NCI-H345 treated with DMSO at 0.1 percent for 48 hours (cell line): ENCODE measurements around the gene UBAP1.
"Not testable (repeated sequence)": the region's sequence is repeated elsewhere in the genome, so short reads cannot be mapped to it uniquely, and the experiment has no call there.

ENCODE experiments used
- DNase-seq: peaks from one replicate; lab custom pipeline; 2025; ENCODE audit not compliant: unreplicated experiment; lab: John Stamatoyannopoulos, UW

The UBAP1 gene

GRCh38 chr9:34179213-34180136 is 632 bp downstream of the UBAP1 start:
- peak; percentile 19 for DNase-seq

DNA sequence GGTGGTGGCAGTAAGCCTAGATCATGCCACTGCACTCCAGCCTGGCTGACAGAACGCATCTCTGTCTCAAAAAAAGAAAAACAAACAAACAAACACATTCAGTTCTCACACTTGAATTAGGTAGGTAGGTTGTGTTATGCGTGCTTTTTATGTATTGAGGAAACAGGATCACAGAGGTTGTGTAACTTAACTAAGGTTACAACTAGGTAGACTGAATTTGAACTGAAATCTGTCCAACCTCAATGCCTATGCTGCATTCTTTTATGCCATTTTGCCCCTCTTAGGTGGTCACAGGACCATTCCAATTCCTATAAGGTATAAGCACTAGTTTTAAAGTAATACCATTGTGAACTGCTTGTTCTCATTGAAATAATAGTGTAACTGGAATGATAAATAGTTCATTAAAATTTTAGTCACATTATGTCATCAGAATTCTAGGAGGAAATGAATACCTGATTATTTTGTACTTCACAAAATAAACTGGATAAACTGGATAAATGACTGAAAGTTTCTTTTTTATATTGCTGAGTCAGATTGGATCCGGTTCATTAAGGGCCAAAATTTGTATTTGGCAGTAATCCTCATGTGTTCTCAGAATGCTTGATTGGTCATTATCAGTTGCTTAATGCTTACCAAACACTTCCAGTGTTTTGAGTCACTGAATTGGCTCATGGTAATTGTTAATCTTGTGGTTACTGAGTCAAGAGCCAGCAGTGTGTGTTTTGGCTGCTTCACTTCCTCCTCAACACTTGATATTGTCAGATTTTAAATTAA is 7.1 kb downstream of the UBAP1 start:
- DNase-seq, result no peak

- no peak for DNase-seq
Measured at GRCh38 chr9:34187891-34188240, 9.0 kb downstream of the UBAP1 start.

GRCh38 chr9:34190996-34191892 is 12.4 kb downstream of the UBAP1 start:
- DNase-seq, result peak; percentile 3

- DNase-seq, result no peak
Measured at GRCh38 chr9:34195143-34195542, 16.3 kb downstream of the UBAP1 start.

GRCh38 chr9:34197286-34197685 is 18.4 kb downstream of the UBAP1 start:
- not testable (repeated sequence) for DNase-seq

DNA sequence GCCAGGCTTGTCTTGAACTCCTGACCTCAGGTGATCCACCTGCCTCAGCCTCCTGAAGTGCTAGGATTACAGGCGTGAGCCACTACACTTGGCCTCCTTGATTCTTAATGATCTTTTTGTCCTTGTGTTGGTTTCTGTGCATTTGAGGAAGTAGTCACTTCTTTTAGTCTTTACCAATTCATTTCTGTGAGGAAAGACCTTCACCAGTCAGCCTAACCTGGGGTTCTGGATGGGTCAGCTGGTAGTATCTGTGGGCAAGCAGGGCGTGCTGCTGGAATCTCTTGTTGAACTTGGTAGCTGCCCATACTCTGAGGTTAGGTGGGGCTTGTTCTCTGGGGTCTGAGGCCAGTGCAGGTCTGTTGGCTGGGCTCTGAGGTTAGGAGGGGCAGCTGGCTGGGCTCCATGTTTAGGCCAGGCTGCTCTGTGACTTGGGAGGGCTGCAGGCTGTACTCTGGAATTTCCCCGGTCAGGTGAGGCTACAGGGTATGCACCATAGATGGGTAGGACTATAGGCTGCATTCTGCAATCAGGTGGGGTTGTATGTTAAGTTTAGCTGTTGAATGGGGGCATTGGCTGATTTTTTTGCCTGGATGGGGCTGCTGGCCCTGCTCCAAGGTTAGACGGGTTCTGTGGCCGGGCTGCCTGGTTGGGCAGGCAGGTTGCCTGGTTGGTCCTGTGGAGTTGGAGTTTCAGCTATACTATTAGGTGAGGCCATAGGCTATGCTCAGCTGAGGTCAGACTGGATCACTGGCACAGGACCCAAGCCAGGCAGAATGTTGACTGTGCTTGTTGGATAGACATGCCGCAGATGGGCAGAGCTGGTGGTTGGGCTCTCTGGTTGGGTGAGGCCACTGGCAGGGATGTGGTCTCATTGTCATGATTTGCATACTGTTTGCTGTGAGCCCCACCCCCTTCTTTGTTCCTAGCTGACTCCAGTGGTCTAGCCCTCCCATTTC is 19.2 kb downstream of the UBAP1 start:
- no peak for DNase-seq

DNA sequence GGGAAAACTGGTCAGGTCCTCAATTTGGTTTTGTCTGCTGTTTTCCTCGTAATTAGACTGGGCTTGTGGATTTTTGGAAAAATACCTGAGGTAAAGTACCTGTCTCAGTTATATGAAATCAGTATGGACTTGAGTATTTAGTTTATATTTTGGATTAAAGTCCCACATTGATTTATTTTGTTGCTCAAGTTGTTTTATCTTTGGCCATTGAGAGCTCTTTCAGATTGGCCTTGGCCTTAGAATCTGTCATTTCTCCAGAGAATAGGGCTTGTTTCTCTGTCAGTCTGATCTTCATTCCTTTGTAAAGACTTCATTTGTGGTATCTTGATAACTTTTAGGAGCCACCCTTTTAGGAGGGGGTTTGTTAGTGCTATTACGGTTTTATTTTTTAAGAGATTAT is 21.2 kb downstream of the UBAP1 start:
- no peak for DNase-seq

- no peak for DNase-seq
Measured at GRCh38 chr9:34203275-34203991, 24.6 kb downstream of the UBAP1 start.

DNA sequence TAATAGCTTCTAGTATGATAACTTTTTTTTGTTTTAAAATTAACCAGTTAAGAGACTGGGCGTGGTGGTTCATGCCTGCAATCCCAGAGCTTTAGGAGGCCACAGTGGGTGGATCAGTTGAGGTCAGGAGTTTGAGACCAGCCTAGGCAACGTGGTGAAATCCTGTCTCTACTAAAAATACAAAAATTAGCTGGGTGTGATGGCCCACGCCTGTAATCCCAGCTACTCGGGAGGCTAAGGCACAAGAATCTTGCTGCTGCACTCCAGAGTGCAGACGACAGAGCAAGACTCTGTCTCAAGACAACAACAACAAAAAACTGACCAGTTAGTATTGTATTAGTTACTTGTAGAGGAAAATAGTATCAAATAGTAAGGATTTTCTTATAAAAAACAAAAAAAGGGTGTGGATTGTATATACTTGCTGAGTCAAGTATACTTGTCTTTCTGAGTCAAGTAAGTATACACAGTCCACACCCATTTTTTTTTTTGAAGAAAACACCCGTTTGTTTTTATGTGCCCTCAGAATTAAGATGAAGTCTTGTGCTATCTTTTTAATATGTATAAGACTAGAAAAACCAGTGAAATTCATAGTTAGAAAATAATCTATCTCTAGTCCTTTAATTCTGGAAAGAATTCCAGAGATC is 25.3 kb downstream of the UBAP1 start:
- DNase-seq, result no peak

- DNase-seq, result no peak
Measured at GRCh38 chr9:34205102-34205501, 26.3 kb downstream of the UBAP1 start.

GRCh38 chr9:34206561-34206960 is 27.7 kb downstream of the UBAP1 start:
- no peak for DNase-seq

- DNase-seq, result no peak
Measured at GRCh38 chr9:34211395-34211794, 32.6 kb downstream of the UBAP1 start.

DNA sequence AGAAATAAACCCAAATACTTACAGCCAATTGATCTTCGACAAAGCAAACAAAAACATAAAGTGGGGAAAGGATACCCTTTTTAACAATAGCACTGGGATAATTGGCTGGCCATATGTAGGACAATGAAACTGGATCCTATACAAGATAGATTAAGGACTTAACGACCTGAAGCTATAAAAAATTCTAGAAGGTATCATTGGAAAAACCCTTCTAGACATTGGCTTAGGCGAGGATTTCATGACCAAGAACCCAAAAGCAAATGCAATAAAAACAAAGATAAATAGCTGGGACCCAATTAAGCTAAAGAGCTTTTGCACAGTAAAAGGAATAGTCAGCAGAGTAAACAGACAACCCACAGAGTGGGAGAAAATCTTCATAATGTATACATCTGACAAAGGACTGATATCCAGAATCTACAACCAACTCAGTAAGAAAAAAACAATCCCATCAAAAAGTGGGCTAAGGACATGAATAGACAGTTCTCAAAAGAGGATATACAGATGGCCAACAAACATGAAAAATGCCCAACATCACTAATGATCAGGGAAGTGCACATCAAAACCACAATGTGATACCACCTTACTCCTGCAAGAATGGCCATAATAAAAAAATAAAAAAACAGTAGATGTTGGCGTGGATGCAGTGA is 35.6 kb downstream of the UBAP1 start:
- not testable (repeated sequence) for DNase-seq

- DNase-seq, result no peak
Measured at GRCh38 chr9:34216325-34216724, 37.5 kb downstream of the UBAP1 start.

DNA sequence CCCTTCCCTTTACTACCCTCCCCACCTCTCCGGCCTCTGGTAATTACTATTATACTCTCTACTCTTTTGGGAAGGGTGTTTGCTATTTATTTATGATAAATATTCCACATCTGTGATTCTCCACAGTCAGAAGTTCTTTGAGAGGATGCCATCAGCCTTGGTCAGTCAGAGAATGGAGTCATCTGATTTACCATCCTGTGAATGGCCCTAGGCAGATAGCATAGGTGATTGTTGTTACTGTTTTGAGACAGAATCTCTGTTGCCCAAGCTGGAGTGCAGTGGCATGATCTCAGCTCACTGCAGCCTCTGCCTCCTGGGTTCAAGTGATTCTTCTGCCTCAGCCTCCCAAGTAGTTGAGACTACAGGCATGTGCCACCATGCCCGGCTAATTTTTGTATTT is 38.2 kb downstream of the UBAP1 start:
- not testable (repeated sequence) for DNase-seq

DNA sequence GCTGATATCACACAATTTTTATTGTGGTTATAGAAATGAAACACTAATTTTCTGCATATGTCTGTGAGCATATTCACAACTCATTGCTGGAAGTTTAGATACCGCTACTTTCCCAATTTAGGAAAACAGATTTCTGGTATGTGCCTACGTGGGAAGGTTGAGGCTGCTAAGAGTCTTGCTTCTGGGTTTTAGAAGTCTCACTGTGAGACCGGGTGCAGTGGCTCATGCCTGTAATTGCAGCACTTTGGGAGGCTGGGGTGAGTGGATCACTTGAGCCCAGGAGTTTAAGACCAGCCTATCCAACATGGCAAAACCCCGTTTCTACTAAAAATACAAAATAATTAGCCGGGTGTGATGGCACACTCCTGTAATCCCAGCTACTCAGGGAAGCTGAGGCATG is 39.6 kb downstream of the UBAP1 start:
- DNase-seq, result no peak

- no peak for DNase-seq
Measured at GRCh38 chr9:34219421-34219820, 40.6 kb downstream of the UBAP1 start.
